NCI-H446 treated with DMSO at 0.1 percent for 48 hours (cell line): Measurements from ENCODE around the gene IMMT.
"Not testable (repeated sequence)": the region's sequence is repeated elsewhere in the genome, so short reads cannot be mapped to it uniquely, and the experiment has no call there.

Experiments used
- DNase-seq: peaks from one replicate; lab custom pipeline; 2025; lab: John Stamatoyannopoulos, UW

The IMMT gene

DNA sequence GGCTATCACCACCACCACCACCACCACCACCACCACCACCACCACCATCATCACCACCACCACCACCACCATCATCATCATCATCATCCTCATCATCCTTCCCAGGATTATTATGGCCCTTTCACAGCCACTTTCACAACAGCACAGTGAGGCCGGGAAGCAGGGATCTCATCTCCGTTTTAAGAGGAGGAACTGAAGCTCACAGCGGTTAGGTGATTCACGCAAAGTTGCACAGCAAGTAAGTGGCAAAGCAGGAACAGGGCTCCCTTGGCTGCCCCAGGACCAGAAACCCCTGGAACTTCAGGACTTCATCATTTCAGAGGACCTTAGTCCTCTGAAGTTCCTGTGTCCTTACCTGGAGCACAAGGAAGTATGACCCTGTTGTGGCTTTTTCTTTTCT, 30.8 kb upstream of the IMMT start:
- DNase-seq, result no peak

GRCh38 chr2:86225581-86225980, 30.3 kb upstream of the IMMT start:
- DNase-seq, result no peak

GRCh38 chr2:86224645-86225355, 29.5 kb upstream of the IMMT start:
- DNase-seq, result no peak

GRCh38 chr2:86223927-86224560, 28.8 kb upstream of the IMMT start:
- DNase-seq, result no peak

DNA sequence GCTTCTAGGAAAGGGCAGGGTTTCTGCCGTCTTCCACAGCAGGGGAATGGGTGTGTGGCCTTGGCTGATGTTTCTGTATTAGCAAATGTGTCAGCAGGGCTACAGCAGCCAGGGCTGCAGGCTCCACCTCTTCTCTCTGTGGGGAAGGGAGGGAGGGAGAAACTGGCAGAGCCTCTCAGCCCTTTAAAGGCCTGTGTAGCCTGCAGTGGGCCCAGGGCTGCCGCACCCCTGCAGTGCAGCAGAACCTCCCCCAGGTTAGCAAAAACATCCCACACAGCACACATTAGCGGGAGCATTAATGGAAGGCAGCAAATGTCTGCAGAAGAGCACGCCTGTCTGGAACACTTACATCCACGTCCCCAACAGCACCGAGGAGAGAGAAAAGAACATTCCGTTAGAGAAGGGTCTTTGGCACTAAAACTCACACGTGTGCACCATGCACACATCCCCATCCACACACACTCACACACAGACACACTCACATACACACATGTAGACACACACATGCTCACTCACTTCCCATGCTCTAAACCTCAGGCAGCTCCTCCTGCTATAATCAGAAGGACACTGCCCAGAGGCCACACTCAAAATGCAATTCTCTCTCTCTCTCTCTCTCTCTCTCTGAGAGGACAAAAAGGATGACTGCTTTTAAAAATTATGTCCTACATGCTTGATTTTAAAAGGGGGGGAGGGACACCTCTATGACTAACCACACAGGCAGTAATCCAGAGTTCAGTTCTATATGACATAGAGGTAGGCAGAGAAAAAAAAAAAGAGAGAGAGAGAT, 28.1 kb upstream of the IMMT start:
- DNase-seq, result no peak

DNA sequence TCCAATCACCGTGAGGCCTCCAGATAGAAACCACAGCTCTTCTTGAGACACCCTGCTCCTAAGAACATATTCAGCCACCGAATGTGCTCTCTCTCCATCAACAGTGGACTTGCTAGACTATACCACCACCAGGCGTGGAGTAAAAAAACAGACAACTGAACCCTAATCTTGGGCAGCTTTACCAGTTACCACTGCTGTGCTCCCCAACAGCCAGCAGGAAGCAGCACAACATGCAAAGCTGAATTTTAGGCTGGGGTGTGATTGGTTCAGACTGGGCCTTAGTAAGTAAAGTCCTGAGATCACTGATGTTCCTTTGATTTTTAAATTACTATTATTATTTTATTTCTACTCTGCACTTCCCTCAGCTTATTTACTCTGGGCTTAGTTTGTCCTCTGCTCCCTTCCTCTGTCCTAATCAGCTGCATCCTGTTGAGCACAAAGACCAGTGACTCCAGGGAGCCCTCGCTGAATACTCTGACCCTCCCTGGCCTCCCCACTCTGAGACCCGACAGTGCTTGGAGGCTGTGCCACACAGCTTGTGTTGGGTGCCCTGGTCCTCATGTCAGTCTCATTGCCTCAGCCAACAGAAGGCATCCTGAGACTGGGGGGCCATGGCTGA, 25.9 kb upstream of the IMMT start:
- peak; percentile 24 for DNase-seq

- DNase-seq, result no peak
These were observed 24.6 kb upstream of the IMMT start for GRCh38 chr2:86219896-86220295.

DNA sequence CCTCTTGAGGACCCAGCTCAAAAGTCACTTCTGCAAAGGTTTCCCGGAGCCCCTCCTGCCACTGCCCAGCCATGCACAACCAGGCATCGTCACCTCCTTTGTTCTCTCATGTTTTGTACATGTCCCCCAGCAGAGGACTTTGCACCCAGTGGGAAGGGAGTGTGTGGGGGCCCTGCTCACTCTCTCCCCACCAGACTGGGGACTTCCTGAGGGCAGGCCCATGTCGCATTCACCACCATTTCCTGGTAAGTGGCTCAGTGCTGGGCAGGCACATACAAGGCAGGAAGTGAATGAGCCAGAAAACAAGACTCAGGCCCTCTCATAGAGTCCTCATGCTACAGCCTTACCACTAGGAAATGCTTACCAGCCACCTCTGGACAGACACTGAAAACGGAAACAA, 22.9 kb upstream of the IMMT start:
- no peak for DNase-seq

GRCh38 chr2:86216575-86217555, 21.6 kb upstream of the IMMT start:
- no peak for DNase-seq

DNA sequence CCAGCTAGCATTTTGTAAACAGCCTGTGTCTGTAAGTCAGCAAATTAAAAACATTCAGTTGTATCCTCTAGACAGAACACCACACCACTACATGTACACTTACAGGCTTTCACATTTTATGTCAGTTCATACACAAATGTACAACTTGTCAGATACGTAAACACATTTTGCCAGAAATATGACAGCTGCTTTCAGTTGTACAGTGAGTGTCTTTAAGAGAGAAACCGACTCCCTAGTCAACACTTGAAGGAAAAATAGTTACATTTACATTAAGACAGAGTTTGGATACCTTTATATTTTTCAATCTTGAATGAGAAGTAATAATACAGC, 19.2 kb upstream of the IMMT start:
- DNase-seq, result no peak

GRCh38 chr2:86213699-86214502, 18.6 kb upstream of the IMMT start:
- no peak for DNase-seq

- no peak for DNase-seq
These were observed 17.8 kb upstream of the IMMT start for GRCh38 chr2:86213056-86213455.

DNA sequence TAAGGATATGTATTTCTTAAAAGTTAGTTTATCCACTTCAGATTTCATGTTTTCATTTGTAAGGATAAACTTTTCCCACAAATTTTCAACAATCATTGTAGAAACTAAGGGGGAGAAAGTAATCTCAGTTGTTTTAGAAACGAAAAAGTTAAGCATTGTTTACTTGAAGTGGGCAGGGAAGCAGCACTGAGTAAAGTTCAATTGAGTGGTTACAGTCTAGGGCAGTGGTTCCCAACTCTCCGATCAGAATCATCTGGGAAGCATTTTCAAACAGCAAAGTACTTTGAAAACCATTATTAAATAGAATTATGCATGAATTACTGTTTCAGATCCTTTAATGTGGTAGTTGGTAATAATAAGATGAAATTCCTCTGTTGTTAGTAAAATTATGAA, 16.5 kb upstream of the IMMT start:
- no peak for DNase-seq

DNA sequence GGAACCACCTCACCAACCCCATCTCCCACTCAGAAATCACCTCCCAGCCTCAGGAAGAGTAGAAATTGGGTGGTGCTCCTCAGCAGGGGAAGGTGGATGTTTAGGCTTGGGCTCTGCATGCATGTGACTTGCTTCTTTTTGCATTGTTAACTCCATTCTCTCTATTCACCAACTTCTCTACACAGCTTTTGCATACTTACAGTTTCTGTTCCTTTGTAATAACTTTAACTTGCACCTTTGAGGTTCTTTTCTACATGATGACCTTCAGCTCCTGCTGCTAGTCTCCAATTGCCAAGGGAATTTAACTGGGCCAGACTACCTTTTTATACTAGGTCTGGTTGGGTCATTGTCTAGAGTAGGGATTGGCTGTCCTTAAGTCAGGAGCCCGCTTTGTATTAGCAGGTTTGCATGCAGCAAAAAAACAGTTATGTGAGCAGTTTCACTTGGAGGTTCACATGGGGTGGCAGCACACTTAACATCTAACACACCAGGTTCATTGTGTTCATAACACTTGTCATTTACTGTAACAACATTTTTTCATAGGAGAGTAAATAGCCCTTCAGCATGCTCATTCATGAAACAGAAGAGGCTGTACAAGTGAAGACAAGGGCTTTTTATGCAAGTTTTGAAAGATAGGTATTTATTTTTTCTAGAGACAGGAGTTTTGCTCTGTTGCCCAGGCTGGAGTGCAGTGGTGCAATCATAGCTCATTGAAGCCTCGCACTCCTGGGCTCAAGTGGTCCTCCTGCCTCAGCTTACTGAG, 16.0 kb upstream of the IMMT start:
- no peak for DNase-seq

- no peak for DNase-seq
These were observed 9.2 kb upstream of the IMMT start for GRCh38 chr2:86204458-86204857.

- no peak for DNase-seq
These were observed 8.4 kb upstream of the IMMT start for GRCh38 chr2:86203614-86204013.

GRCh38 chr2:86202702-86203101, 7.4 kb upstream of the IMMT start:
- no peak for DNase-seq

GRCh38 chr2:86202336-86202692, 7.1 kb upstream of the IMMT start:
- DNase-seq, result no peak

DNA sequence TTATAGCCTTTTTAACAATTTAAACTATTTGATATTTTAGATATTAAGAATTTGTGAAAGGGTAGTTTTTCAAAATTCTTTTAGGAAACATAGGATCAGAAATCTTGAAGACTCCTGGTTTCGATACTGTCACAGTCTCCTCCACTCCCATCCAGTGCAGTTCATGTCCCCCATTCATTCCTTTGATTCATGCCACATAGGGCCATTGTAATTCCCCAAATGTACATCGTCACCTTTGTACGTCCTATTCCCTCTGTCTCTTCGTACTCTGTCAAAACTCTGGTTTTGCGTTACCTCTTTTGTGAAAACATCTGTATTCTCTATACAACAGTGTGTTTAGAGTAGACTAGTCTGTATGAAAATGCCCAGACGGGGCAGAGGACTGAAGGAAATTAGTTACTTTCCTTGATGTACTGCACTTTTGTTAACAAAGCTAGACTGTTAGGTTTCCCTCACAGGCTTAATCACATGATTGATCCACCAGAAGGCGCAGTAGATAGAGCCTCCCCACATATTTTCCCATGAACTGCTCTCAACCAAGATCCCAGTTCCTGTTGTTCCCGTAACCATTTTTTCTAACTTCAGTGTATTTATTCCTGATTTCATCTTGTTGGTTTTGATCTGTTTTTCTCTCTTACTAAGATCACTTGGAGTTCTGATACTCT, 6.5 kb upstream of the IMMT start:
- DNase-seq, result no peak

DNA sequence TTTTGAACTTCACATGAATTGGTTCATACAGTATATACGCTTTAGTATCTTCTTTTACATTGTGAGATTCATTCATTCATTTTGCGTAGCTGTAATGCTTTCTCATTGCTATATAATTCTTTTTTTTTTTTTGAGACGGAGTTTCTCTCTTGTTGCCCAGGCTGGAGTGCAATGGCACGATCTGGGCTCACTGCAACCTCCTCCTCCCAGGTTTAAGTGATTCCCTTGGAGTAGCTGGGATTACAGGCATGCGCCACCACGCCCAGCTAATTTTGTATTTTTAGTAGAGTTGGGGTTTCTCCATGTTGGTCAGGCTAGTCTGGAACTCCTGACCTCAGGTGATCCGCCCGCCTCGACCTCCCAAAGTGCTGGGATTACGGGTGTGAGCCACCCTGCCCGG, 5.3 kb upstream of the IMMT start:
- not testable (repeated sequence) for DNase-seq
